ENCODE data around the gene BEST4.

Gene BEST4

GRCh38 chr1:44805311-44806024 is 17.5 kb upstream of the BEST4 start:
- intact Hi-C loops (cut with DNase I), result no loop called here
- DNase-seq, result peak in 3 of 10 donors; percentile 29 to 82 (median 39)

- intact Hi-C loops (cut with DNase I), result no loop called here
- DNase-seq, result peak in 3 of 10 donors; percentile 33 to 66 (median 57)
These were observed 15.5 kb upstream of the BEST4 start for GRCh38 chr1:44803312-44804095.

- DNase-seq, result peak in 1 of 10 donors; percentile 21
- intact Hi-C loops (cut with DNase I), result no loop called here
These were observed 15.0 kb upstream of the BEST4 start for GRCh38 chr1:44803062-44803311.

DNA sequence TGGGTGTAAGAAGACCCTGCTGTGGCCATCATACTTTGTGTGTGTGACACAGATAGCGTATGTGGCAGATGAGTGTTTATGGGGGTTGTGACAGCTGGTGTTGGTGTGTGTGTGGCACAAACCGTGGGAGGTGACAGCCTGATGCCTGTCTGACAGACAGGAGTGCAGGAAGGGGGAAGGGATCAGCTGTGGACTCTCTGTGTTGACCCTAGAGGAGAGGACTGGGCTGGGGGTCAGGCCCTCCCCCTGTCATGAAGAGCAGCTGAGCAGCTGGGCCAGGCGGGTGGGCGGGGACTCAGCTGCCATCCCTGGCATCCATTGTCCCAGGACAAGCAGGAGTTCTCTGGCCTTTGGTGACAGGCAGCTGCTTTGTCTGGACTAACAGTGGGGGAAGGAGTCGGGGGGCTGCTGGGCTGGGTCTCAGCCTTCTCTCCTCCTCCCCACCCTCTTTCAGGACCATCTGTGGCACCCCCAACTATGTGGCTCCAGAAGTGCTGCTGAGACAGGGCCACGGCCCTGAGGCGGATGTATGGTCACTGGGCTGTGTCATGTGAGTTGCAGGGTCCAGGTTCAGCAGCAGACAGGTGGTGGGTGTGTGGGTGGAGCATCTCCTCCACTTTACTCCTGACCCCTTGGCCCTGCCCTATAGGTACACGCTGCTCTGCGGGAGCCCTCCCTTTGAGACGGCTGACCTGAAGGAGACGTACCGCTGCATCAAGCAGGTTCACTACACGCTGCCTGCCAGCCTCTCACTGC is 14.5 kb upstream of the BEST4 start:
- DNase-seq, result peak in 5 of 10 donors; percentile 52 to 94 (median 77)
- intact Hi-C loops (cut with DNase I), result no loop called here

DNA sequence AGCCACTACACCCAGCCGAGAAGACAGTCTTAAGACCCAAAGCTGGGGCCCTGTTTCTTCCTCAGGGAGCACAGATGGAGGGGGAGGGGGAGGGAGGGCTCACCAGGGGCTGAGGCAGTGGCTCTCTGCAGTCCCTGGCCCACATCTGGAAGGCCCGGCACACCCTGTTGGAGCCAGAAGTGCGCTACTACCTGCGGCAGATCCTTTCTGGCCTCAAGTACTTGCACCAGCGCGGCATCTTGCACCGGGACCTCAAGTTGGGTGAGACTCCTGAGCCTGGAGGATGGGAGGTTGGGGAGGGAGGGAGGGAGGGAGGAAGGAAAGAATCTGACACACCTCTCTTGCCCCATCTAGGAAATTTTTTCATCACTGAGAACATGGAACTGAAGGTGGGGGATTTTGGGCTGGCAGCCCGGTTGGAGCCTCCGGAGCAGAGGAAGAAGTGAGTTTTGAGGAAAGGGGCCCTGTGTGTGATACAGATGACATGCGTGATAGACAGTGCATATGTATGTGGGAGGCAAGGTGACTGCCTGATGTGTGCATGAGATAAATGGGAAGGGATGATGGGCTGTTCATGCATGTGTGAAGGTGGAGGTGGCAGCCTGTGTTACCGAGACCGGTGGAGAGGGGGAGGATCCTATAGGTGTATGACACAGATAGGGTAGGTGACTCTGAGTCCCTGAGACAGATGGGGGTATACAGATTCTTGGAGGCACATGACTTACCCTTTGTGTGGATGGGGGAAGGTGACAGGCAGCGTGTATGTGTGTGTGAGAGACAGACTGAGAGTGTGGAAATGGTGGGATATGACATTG is 13.7 kb upstream of the BEST4 start:
- intact Hi-C loops (cut with DNase I), result no loop called here
- peak in 3 of 10 donors; percentile 29 to 76 (median 52) for DNase-seq

GRCh38 chr1:44799770-44800584 is 12.0 kb upstream of the BEST4 start, which contains the start of gene PLK3:
TSS of gene PLK3 (plus strand) at chr1:44800377. CDS start at chr1:44800464, 87 bp downstream.
- intact Hi-C loops (cut with DNase I), result loop anchor here (5.0 kb wide), 1 partner anchor 212 kb away; the partner anchor contains the start of genes HECTD3 and UROD
- DNase-seq, result peak; percentile 96 to 100 (median 98)

DNA sequence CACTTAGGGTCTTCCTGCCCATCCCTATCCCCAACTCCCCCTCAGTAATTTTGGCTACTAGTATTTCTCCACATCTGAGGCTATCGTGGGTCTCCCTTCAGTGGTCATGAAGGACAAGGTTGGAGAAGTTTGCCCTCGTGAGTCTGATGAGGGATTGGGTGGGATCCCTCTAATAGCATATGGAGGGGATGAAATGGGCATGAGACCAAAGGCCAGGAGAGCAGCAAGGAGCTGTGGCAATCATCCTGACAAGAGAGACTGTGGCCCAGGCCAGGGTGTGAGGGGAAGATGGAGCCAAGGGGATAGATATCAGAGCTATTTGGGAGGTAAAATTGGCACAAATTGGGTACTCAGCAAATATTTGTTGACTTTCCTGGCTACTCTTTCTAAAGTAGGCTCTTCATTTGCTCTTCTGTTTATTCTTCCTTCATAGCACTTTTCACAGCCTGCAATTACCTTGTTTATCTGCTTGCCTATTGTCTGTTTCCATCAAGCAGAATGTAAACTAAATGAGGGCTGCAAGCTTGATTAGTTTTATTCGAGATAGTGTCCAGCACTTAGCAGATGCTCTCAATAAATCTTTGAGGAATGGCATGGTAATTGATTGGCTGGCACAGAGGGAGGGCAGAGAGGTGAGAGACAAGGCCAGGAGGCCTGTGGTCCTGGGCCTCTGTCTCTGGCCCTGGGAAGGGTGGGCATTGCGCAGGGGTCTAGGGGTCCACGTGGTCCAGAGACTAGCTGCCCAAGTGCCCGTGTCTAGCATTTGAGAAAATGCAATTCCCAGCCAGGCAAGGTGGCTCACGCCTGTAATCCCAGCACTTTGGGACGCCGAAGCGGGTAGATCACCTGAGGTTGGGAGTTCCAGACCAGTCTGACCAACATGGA is 10.8 kb upstream of the BEST4 start:
- peak in 3 of 10 donors; percentile 48 to 80 (median 59) for DNase-seq
- intact Hi-C loops (cut with DNase I), result loop anchor here (5.0 kb wide), 1 partner anchor 214 kb away; the partner anchor contains the start of genes HECTD3 and UROD

- DNase-seq, result peak in 3 of 10 donors; percentile 22 to 29 (median 27)
- intact Hi-C loops (cut with DNase I), result loop anchor here (5.0 kb wide), 1 partner anchor 214 kb away; the partner anchor contains the start of genes HECTD3 and UROD
These were observed 9.9 kb upstream of the BEST4 start for GRCh38 chr1:44797886-44798285.

DNA sequence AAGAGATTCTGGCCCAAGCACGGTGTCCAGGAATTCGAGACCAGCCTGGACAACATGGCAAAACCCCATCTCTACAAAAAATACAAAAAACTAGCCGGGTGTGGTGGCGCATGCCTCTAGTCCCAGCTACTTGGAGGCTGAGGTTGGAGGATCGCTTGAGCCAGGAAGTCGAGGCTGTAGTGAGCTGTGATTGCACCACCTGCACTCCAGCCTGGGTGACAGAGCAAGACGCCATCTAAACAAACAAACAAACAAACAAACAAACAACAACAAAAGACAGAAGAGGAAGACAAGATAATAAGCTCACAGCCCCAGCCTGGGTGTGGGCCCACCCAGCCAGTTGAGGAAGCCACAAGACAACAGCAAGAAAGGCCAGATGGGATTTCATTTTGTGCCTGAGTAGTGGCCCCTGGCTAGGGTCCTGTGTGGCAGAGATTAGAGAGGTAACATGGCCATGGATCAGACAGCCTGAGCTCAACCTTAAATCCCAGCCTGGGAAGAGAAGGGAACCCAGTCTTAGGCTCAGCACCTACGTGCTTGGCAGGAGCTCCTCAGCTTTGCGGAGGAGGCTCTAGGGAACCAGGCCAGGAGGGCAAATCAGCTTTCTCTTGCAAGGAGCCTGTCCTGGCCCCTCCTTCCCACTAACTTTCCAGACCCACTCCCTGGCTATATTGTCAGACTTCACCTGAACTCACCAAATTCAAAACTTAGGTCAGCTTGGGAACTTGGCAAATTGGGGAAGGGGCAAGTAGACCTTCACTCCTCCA is 4.9 kb upstream of the BEST4 start:
- DNase-seq, result peak in 1 of 10 donors; percentile 14
- intact Hi-C loops (cut with DNase I), result no loop called here

DNA sequence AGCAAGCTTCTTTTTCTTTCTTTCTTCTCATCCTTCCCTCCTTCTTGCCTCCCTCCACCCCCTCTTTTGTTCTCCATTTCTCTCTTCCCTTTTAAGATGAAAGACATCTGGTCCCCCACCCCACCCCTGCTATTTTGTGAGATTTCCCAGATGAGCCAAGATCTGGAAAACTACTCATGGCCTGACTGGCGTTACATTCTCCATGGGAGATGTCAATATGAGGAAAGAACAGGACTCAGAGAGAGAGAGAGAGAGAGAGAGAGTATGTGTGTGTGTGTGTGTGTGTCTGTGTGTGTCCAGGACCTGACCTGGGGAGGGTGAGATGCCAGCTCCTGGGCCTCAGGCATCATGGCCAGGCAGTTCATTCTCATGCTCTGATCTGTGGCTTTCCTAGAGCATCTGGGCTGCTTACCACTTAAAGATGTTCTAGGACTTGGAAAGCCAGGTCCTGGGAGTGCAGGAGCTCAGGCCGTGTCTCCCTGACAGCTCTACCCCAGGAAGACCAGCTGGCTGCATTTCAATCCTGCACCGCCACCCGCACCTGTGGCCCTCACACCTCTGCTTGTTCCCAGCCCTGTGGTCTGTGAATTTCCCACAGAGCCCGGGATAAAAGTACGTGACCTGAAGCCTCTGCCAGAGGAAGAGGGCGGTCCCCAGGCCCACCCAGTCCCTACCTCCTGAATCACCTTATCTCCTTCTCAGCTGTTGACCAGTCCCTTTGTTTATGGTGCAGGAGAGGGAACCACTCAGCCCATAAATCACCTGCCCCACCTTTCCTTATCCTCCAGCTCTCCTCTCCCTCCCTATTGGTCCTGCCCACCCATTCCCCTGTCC is 3.2 kb upstream of the BEST4 start:
- peak in 3 of 10 donors; percentile 28 to 62 (median 37) for DNase-seq
- intact Hi-C loops (cut with DNase I), result no loop called here

GRCh38 chr1:44787506-44787905 is 464 bp downstream of the BEST4 start:
- DNase-seq, result peak in 2 of 10 donors; percentile 60 to 68
- intact Hi-C loops (cut with DNase I), result no loop called here

DNA sequence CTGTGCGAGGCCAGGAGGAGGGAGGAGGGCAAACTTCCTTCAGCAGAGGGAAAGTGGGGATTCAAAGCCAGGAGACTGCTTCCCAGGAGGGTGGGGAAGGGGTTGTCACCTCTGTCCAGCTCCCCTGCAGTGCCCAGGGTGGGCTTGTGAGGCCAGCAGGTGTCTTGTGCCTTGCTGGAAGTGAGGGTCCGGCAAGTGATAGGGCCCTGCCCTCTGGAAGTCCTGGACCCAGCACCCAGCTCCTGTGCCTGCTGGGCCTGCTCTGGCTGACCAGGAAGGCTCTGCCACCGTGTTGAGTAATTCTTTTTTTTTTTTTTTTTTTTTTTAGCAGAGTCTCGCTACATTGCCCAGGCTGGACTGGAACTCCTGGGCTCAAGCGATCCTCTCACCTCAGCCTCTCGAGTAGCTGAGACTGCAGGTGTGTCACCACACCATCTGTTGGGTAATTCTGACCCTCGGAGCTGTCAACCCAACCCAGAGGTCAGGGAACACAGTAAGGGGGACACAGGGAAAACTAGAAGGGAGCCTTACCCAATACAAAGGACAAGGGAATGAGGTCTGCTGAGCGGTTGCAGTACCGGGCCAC is 1.0 kb downstream of the BEST4 start:
- intact Hi-C loops (cut with DNase I), result no loop called here
- DNase-seq, result peak in 1 of 10 donors; percentile 34

GRCh38 chr1:44786138-44786840 is 1.7 kb downstream of the BEST4 start:
- DNase-seq, result peak in 7 of 10 donors; percentile 41 to 90 (median 59)
- intact Hi-C loops (cut with DNase I), result no loop called here

GRCh38 chr1:44785501-44786137 is 2.4 kb downstream of the BEST4 start:
- peak in 3 of 10 donors; percentile 35 to 45 (median 43) for DNase-seq
- intact Hi-C loops (cut with DNase I), result no loop called here

- DNase-seq, result peak in 3 of 10 donors; percentile 50 to 68 (median 64)
- intact Hi-C loops (cut with DNase I), result no loop called here
These were observed 3.0 kb downstream of the BEST4 start for GRCh38 chr1:44785029-44785380.

Measured in posterior cingulate gyrus (tissue), 11 donors.